Vagina (tissue), 2 donors: ENCODE data around the gene BET1L.

Experiments used
- CTCF ChIP-seq, 3 experiments: fragments of 450-650 bp in 2 of 3; fragments of 200-600 bp in 1 of 3; sonication (generic) in 1 of 3; IDR thresholded peaks; one replicate each; pipeline ENCODE4 v1.5.1; 2017 to 2019; ENCODE audit warnings: antibody characterized with exemption in 3 of 3, mild to moderate bottlenecking in 2 of 3, moderate library complexity in 2 of 3
- POLR2AphosphoS5 ChIP-seq, 2 donors: sonication (generic); formaldehyde crosslinking; IDR thresholded peaks; one replicate each; pipeline ENCODE4 v1.9.0; 2017; ENCODE audit warnings: antibody characterized with exemption in 2 of 2, mild to moderate bottlenecking in 2 of 2, low read depth in 1 of 2; ENCODE audit not compliant: insufficient read depth in 1 of 2

GRCh38 chr11:199004-199581, 8.1 kb downstream of the BET1L start:
- TF ChIP-seq POLR2AphosphoS5 (IDR thresholded peaks at IDR 0.05; ENCODE audit: insufficient read depth in 1 of 2, low read depth in 1 of 2) = no peak
- no peak for TF ChIP-seq CTCF (IDR thresholded peaks at IDR 0.05)
